22Rv1 (cell line): ENCODE results near the gene PROKR2.

ENCODE experiments used
- CTCF ChIP-seq: fragments of 450-650 bp; IDR thresholded peaks from 2 replicates; pipeline ENCODE4 v1.5.1; 2017; ENCODE audit warnings: mild to moderate bottlenecking
- ZFX ChIP-seq: fragments of 450-650 bp; IDR thresholded peaks from 2 replicates; pipeline ENCODE4 v1.6.1; 2017; ENCODE audit warnings: antibody characterized with exemption, borderline replicate concordance

GRCh38 chr20:5272268-5272667 is 44.5 kb downstream of the PROKR2 start:
- TF ChIP-seq ZFX: no peak
- no peak for TF ChIP-seq CTCF
